Suprapubic skin (tissue), 4 donors: ENCODE results near the gene ENTPD7. TPM values are rescaled to one million over a fixed set of nuclear protein-coding genes. Genes with fewer than 3 reads are reported as not detected.
A peak's percentile ranks its signal among the peaks of the same experiment; 100 is the strongest.

Experiments
- DNase-seq, 2 donors: peaks; one replicate each; pipeline ENCODE4 v3.0.0-alpha.2; 2019; ENCODE audit warnings: low spot score in 2 of 2
- H3K27ac ChIP-seq: fragments of 200-600 bp; sonication (generic); one replicate; pipeline ENCODE4 v1.5.1; 2019
- H3K27me3 ChIP-seq: fragments of 200-600 bp; sonication (generic); one replicate; pipeline ENCODE4 v1.5.1; 2019
- H3K36me3 ChIP-seq: fragments of 200-600 bp; sonication (generic); one replicate; pipeline ENCODE4 v1.5.1; 2019
- H3K4me1 ChIP-seq: fragments of 200-600 bp; sonication (generic); one replicate; pipeline ENCODE4 v1.5.1; 2019
- H3K4me3 ChIP-seq: fragments of 200-600 bp; sonication (generic); one replicate; pipeline ENCODE4 v1.5.1; 2019; ENCODE audit warnings: mild to moderate bottlenecking
- H3K9me3 ChIP-seq: fragments of 200-600 bp; sonication (generic); one replicate; pipeline ENCODE4 v1.5.1; 2019
- EP300 ChIP-seq: sonication (generic); formaldehyde crosslinking; IDR thresholded peaks from one replicate; pipeline ENCODE4 v1.6.1; 2017; ENCODE audit warnings: antibody characterized with exemption
- POLR2A ChIP-seq, 2 donors: fragments of 450-650 bp; IDR thresholded peaks; one replicate each; pipeline ENCODE4 v1.6.1; 2017; ENCODE audit warnings: antibody characterized with exemption in 2 of 2, mild to moderate bottlenecking in 2 of 2, moderate library complexity in 2 of 2
- POLR2AphosphoS5 ChIP-seq, 3 donors: sonication (generic); formaldehyde crosslinking; IDR thresholded peaks; one replicate each; pipeline ENCODE4 v1.6.1; 2017; ENCODE audit warnings: antibody characterized with exemption in 3 of 3
- WGBS: methylation state at CpG from one replicate; pipeline ENCODE4 v1.1.5; 2018; 5-methylcytosine and 5-hydroxymethylcytosine counted together
- total RNA-seq, 4 donors: library from RNA; depleted of rRNA; stranded (reverse); fragments of >200 nt; gene quantifications; one replicate each; pipeline ENCODE4 v1.1.0, GENCODE V29; 2016
- TF ChIP-seq, protein P1 (sequence below), 2 donors: fragments of 200-600 bp in 1 of 2; fragments of 450-650 bp in 1 of 2; sonication (generic) in 1 of 2; IDR thresholded peaks; one replicate each; pipeline ENCODE4 v1.5.1; 2016 to 2019; ENCODE audit warnings: antibody characterized with exemption in 2 of 2, mild to moderate bottlenecking in 1 of 2, moderate library complexity in 1 of 2

ENTPD7 gene
- total RNA-seq, 4 donors from 2014 or later, result 9.6 to 13.5 (median 10.0) TPM

DNA sequence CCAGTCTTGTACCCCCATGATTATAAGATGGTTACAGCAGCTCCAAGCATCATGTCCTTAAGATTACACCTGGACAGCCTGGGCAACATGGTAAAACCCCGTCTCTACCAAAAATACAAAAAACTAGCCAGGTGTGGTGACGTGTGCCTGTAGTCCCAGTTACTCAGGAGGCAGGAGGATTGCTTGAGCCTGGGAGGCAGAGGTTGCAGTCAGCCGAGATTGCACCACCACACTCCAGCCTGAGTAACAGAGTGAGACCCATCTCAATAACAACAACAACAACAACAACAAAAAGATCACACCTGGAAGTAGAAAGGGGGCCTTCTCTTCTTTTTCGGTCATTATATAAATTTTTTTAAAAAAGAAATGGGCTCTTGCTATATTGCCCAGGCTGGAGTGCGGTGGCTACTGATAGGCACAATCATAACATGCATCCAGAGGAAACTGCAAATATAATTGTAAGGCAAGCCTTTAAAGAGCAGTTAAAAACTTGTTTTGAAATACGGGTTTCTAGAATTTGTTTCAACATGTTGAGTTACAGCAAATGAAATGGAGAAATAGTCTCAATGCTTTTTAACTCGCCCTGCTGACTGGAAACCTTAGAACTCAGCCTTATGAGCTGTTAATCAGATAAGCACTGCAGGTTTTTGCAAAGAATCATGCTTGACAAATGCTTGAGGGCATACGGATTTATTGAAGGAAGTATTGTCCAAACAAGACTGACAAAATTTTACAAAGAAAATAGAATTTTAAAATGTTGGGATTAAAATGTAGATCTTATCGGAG, 4.7 kb upstream of the ENTPD7 start:
- H3K27me3 ChIP-seq, result no peaks in the 10 kb centered on the region
- H3K27ac ChIP-seq, result peak overlapping the region; percentile 59
- no peak for DNase-seq
- peaks cover 42% of the 10 kb centered on the region for H3K4me1 ChIP-seq
- no peaks in the 10 kb centered on the region for H3K36me3 ChIP-seq
- no peak overlapping the region for H3K4me3 ChIP-seq
- no peaks in the 10 kb centered on the region for H3K9me3 ChIP-seq
- 53% methylated on average over 9 of the region's 9 CpGs for WGBS
- TF ChIP-seq, protein P1, sequence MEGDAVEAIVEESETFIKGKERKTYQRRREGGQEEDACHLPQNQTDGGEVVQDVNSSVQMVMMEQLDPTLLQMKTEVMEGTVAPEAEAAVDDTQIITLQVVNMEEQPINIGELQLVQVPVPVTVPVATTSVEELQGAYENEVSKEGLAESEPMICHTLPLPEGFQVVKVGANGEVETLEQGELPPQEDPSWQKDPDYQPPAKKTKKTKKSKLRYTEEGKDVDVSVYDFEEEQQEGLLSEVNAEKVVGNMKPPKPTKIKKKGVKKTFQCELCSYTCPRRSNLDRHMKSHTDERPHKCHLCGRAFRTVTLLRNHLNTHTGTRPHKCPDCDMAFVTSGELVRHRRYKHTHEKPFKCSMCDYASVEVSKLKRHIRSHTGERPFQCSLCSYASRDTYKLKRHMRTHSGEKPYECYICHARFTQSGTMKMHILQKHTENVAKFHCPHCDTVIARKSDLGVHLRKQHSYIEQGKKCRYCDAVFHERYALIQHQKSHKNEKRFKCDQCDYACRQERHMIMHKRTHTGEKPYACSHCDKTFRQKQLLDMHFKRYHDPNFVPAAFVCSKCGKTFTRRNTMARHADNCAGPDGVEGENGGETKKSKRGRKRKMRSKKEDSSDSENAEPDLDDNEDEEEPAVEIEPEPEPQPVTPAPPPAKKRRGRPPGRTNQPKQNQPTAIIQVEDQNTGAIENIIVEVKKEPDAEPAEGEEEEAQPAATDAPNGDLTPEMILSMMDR (IDR thresholded peaks at IDR 0.05), result no peak
- TF ChIP-seq POLR2A (IDR thresholded peaks at IDR 0.05), result no peak
- no peak for TF ChIP-seq POLR2AphosphoS5 (IDR thresholded peaks at IDR 0.05)
- no peak for TF ChIP-seq EP300

- no peak for DNase-seq
- Histone ChIP-seq H3K36me3 (no peaks in the 10 kb centered on the region), H3K4me3 (no peak overlapping the region), H3K27ac (peak overlapping the region; percentile 62), H3K4me1 (peaks cover 59% of the 10 kb centered on the region), H3K9me3 (no peaks in the 10 kb centered on the region), H3K27me3 (no peaks in the 10 kb centered on the region)
- WGBS, result 0% methylated on average over 1 of the region's 1 CpG
- TF ChIP-seq POLR2AphosphoS5 (IDR thresholded peaks at IDR 0.05) (no peak), EP300 (no peak), POLR2A (IDR thresholded peaks at IDR 0.05) (no peak)
- TF ChIP-seq, protein P1 (IDR thresholded peaks at IDR 0.05), result no peak
Observed at GRCh38 chr10:99656199-99657064, 2.9 kb upstream of the ENTPD7 start.

- no peaks in the 10 kb centered on the region for H3K9me3 ChIP-seq
- 5% methylated on average over 24 of the region's 24 CpGs for WGBS
- H3K27ac ChIP-seq, result peak overlapping the region; percentile 75
- DNase-seq, result peak in 1 of 2 donors; percentile 65
- H3K36me3 ChIP-seq, result peaks cover 2% of the 10 kb centered on the region
- peak overlapping the region; percentile 96 for H3K4me3 ChIP-seq
- TF ChIP-seq POLR2AphosphoS5 (IDR thresholded peaks at IDR 0.05) (no peak), EP300 (no peak), POLR2A (IDR thresholded peaks at IDR 0.05) (no peak)
- TF ChIP-seq, protein P1 (IDR thresholded peaks at IDR 0.05), result no peak
- no peaks in the 10 kb centered on the region for H3K27me3 ChIP-seq
- peaks cover 63% of the 10 kb centered on the region for H3K4me1 ChIP-seq
Observed at GRCh38 chr10:99658622-99659030, 683 bp upstream of the ENTPD7 start.

DNA sequence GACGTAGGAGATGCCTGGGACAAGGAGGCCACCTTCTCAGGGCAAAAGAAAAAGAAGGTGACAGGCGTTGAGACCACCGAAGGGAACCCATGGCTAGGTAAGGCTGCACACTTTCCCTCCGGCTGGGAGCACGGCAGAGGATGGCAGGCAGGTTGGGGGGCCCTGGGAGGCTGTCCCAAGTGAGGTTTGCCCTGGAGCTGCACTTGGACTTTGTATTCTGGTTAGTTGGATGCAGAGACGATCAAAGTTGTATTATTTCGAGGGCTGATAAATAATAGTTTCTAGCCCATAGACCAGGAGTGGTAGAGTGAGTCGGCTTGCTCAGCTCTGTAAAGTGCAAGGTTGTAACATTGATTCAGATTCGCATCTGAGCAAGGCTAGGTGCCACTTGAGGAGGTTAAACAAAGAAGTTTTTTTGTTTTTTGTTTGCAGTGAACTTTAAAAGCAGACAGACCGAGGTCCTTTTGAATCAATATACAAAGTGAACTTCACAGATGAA, 608 bp downstream of the ENTPD7 start:
- Histone ChIP-seq H3K9me3 (no peaks in the 10 kb centered on the region), H3K36me3 (peaks cover 7% of the 10 kb centered on the region), H3K4me1 (peaks cover 59% of the 10 kb centered on the region), H3K27ac (peak overlapping the region; percentile 75), H3K27me3 (no peaks in the 10 kb centered on the region), H3K4me3 (peak overlapping the region; percentile 96)
- TF ChIP-seq, protein P1 (IDR thresholded peaks at IDR 0.05), result no peak
- TF ChIP-seq POLR2AphosphoS5 (IDR thresholded peaks at IDR 0.05) (no peak), POLR2A (IDR thresholded peaks at IDR 0.05) (no peak), EP300 (no peak)
- DNase-seq, result no peak
- WGBS, result 13% methylated on average over 10 of the region's 10 CpGs
